ENCODE data around the gene CMPK2.
"Not testable (repeated sequence)": the region's sequence is repeated elsewhere in the genome, so short reads cannot be mapped to it uniquely, and the experiment has no call there.

Gene CMPK2

GRCh38 chr2:6881046-6881445 lies 15.3 kb upstream of the CMPK2 start:
- DNase-seq (ENCODE audit: low spot score) (no peak), FAIRE-seq (no peak)

- DNase-seq (ENCODE audit: low spot score) (no peak), FAIRE-seq (no peak)
Observed at GRCh38 chr2:6880200-6880733, 14.6 kb upstream of the CMPK2 start.

DNA sequence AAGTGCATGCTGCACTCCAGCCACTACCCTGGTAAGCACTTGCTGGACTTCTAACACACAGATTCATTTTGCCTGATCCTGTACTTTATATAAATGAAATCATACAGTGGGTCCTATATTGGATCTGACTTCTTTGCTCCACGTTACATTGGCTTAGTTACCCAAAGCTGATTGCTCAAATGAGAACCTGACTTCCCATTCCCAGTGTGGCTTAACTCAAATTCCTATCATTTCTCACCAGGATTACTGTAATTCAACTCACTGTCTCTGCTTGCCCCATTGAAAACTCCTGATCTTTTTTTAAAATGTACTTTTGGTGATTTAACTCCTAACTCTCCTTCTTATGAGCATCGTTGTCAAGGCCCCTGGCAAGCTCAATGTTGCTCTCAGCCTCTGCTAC lies 13.3 kb upstream of the CMPK2 start:
- no peak for DNase-seq (ENCODE audit: low spot score)
- no peak for FAIRE-seq

GRCh38 chr2:6878549-6878948 lies 12.8 kb upstream of the CMPK2 start:
- FAIRE-seq (no peak), DNase-seq (ENCODE audit: low spot score) (no peak)

- no peak for FAIRE-seq
- no peak for DNase-seq (ENCODE audit: low spot score)
Observed at GRCh38 chr2:6877402-6878304, 11.9 kb upstream of the CMPK2 start, which contains the start of gene RSAD2. TSS of gene RSAD2 (plus strand) at chr2:6877777. CDS start at chr2:6877801, 24 bp downstream.

- no peak for FAIRE-seq
Observed at GRCh38 chr2:6876309-6876708, 10.6 kb upstream of the CMPK2 start.

DNA sequence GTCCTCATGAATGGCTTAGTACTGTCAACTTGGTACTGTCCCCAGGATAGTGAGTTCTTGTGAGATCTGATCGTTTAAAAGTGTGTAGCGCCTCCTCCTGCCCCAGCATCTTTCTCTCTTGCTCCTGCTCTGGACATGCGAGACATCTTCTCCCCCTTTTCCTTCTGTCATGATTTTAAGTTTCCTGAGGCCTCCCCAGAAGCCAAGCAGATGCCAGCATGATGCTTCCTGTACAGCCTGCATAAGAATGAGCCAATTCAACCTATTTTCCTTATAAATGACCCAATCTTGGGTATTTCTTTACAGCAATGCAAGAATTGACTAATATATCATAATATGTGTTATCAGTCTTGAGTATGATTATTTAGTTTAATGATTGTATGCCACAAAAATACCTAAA lies 8.3 kb upstream of the CMPK2 start:
- FAIRE-seq (no peak), DNase-seq (ENCODE audit: low spot score) (no peak)

More at GRCh38 chr2:6876309-6876708, 10.6 kb upstream of the CMPK2 start:
- no peak for DNase-seq (ENCODE audit: low spot score)

GRCh38 chr2:6872394-6872793 lies 6.7 kb upstream of the CMPK2 start:
- no peak for FAIRE-seq
- no peak for DNase-seq (ENCODE audit: low spot score)

DNA sequence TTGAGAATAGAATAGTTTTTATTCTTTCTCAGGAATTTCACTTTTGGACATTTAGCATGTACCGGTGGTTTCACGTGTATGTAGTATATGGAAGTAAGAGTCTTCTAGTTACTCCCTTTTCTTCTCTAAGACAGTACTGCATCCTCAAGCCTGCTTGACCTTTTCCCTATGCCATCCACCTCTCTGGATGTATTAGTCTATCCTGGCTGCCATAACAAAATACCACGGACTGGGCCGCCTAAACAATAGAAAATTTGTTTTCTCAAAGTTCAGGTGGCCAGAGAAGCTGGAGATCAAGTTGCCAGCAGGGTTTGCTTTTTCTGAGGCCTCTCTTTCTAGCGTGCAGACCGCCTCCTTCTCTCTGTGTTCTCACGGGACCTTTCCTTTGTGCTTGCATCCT lies 1.3 kb upstream of the CMPK2 start:
- DNase-seq (ENCODE audit: low spot score) (no peak), FAIRE-seq (no peak)

DNA sequence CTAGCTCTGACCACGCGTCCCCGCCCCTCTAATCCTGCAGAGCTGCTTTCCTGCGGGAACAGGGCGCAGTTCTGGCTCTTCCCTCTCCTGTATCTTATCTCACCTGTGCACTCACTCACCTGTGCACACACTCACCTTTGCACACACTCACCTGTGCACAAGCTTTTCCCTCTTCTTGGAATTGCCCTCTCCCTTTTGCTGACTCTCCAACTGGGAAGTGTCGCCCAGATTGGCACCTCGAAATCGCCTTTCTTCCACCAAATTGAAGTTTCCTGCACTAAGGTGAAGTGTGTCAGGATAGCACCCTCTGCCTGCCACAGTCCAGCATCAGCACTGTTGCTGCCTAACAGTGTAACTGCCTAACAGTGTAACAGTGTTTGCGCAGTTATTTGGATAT lies 566 bp upstream of the CMPK2 start:
- no peak for FAIRE-seq
- no peak for DNase-seq (ENCODE audit: low spot score)

DNA sequence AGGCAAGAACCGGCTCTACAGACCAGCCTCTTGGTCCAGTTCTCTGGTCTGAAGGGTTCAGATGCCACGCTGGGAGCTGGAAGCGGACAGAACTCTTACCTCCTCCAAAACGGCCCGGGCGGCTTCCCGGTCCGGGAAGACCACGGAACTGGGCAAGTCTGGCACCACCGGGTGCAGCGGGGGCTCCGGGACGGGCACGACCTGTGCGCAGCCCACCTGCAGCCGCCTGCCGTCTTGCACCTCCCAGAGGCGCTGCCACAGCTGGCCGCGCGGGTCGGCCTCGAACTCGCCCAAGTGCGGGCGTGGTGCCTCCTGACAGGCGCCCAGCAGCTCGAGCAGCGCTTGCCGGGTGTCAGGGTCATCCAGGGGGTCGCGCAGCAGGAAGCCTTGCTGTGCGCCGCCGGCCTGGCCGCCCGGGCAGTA lies 773 bp downstream of the CMPK2 start:
- no peak for FAIRE-seq

GRCh38 chr2:6864231-6864754 lies 1.4 kb downstream of the CMPK2 start:
- DNase-seq (ENCODE audit: low spot score) (no peak), FAIRE-seq (no peak)

More for the DNA sequence above, 773 bp downstream of the CMPK2 start:
- DNase-seq (ENCODE audit: low spot score): no peak

DNA sequence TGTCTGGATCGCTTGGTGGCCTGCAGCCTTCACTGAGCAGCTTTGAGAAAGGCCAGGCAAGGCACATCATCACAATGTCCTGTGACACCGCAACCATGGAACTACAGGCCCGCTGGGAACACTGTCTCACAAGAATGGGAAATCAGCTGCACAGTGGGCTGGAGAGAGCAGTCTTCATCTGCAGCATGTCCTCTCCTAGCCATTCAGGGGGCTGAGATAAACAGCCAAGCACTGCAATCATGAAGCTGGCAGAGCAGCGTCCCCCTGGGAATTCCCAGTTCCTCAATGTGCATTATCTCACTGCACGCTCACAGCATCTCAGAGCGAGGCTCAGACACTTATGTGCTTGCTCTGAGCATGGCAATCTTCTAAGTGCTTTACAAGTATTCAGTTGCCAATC lies 1.9 kb downstream of the CMPK2 start:
- FAIRE-seq: no peak

DNA sequence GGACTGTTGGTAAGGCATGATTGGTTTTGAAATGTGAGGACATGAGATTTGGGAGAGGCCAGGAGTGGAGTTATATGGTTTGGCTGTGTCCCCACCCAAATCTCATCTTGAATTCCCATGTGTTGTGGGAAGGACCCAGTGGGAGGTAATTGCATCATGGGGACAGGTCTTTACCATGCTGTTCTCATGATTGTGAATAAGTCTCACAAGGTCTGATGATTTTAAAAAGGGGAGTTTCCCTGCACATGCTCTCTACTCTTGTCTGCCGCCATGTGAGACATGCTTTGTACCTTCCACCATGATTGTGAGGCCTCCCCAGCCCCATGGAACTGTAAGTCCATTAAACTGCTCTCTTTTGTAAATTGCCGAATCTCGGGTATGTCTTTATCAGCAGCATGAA lies 5.4 kb downstream of the CMPK2 start:
- DNase-seq (ENCODE audit: low spot score) (no peak), FAIRE-seq (no peak)

More for the DNA sequence above, 1.9 kb downstream of the CMPK2 start:
- DNase-seq (ENCODE audit: low spot score): no peak

- DNase-seq (ENCODE audit: low spot score); FAIRE-seq: not testable (repeated sequence)
Observed at GRCh38 chr2:6858466-6859027, 7.2 kb downstream of the CMPK2 start.

DNA sequence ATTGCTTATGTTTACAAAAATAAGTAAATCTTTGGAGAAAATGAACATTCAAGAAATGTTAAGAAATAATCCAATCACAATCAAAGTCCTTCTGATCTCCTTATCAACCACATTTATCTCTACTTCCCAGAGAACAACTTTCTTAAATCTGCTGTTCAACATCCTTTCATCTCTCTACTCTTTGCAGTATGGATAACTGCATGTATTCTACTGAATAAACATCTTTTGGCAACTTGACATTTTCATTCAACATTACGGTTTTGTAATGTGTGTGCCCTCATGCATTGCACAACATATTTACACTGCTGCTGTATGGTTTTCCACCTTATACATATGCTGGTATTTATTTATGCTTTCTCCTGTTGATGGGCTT lies 9.2 kb downstream of the CMPK2 start:
- DNase-seq (ENCODE audit: low spot score) (no peak), FAIRE-seq (no peak)

DNA sequence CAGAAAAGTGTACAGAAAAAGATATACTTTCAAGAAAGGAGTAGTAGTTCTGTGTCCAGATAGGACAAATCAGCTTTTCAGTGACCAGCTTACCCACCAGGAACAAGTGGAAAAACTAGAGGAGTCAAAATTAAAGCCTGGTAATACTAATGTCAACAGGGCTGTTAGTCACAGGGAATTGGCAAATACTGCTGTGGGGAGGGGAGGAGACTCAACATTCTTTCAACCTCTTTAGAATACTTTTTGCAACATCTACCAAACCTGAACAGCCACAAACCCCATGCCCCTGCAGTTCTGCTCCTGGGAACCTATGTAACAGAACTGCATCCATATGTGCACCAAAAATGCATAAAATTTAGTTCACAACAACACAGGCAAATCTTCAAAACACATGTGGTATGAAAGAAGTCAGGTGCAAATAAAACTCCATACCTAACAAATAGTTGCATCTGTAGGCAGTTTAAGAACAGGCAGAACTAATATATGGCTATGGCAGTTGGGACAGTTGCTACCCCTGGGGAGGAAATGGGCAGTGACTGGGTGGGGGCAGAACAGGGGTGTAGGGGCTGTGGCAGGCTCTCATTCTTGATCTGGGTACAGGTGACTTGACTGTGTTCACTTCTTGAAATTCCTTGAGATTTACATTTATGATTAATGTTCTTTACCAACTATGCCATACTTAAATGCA lies 9.7 kb downstream of the CMPK2 start:
- FAIRE-seq: no peak
- no peak for DNase-seq (ENCODE audit: low spot score)

DNA sequence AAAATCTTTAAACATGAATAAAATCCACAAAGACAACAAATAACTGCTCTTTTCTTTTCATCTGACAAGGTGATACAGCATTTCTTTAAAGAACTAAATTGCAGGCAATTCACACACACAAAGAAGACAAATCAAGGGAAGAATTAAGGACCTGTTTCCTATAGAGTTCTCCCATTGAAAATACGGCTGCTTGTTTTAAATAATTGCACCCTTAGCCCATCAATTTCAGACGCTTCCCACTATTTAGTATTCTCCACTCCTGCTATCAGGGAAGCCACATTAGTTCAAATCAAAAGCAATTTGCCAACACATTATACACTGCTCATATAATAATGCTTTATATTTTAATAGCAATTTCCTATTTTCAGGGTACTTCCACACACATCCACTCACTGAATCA lies 11.3 kb downstream of the CMPK2 start:
- DNase-seq (ENCODE audit: low spot score) (no peak), FAIRE-seq (no peak)

- no peak for FAIRE-seq
Observed at GRCh38 chr2:6852195-6852594, 13.5 kb downstream of the CMPK2 start.

DNA sequence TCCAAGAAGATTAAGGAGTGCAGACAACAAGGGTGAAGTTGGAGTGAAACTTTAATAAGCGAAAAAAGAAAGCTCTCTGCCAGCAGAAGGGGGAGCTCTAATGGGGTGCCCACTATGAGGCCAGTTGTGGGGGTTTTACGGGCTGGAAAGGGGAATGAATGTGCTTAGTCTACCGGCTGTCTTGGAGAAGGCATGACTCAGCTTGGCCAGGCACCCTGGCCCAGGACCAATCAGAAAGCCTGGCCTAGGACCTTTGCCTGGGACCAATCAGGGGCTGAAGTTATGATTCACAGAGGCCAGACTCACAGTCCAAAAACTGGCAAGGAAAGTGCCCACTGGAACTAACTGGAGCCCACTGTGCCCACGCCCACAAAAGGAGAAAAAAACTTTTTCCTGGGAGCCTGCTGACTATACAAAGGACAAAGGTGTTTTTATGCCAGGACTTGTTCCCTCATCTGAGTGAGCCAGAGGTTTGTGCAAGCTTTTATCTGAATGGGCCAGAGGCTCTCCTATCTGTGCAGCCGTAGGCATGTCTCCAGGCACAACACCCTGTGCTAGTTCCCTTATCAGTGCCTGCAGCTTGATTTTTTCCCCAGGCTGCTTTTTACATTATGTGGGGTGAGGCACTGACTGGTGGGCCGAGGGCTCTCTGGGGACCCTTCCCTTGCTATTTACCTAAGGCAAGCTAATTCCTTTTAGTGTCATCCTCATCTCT lies 18.6 kb downstream of the CMPK2 start:
- FAIRE-seq: no peak
- no peak for DNase-seq (ENCODE audit: low spot score)

More at GRCh38 chr2:6852195-6852594, 13.5 kb downstream of the CMPK2 start:
- DNase-seq (ENCODE audit: low spot score): no peak

GRCh38 chr2:6846540-6846939 lies 19.2 kb downstream of the CMPK2 start:
- DNase-seq (ENCODE audit: low spot score): no peak
- no peak for FAIRE-seq
